Mesenchymal stem cell (in vitro differentiated cells and primary cell): Measurements from ENCODE around the gene PHRF1.
"Not testable (repeated sequence)": the region's sequence is repeated elsewhere in the genome, so short reads cannot be mapped to it uniquely, and the experiment has no call there.

Source experiments
- DNase-seq: peaks from one replicate; pipeline ENCODE4 v3.0.0-alpha.2; 2013
- H2AFZ ChIP-seq: one replicate; pipeline ENCODE4 v1.6.1; 2013; ENCODE audit warnings: low read depth, mild to moderate bottlenecking, control low read depth, inconsistent platforms, low read length, moderate library complexity
- H2AK5ac ChIP-seq: 2 replicates; pipeline ENCODE4 v1.6.1; 2013; ENCODE audit warnings: low read length, moderate library complexity, mild to moderate bottlenecking, inconsistent platforms; ENCODE audit not compliant: severe bottlenecking
- H2BK120ac ChIP-seq: one replicate; pipeline ENCODE4 v1.6.1; 2013; ENCODE audit warnings: low read depth, mild to moderate bottlenecking, inconsistent platforms, low read length, moderate library complexity
- H2BK12ac ChIP-seq, 2 experiments: one replicate each; pipeline ENCODE4 v1.6.1; 2013; ENCODE audit warnings: inconsistent platforms in 2 of 2, low read length in 2 of 2, mild to moderate bottlenecking in 2 of 2, moderate library complexity in 2 of 2, control low read depth in 1 of 2
- H2BK15ac ChIP-seq: one replicate; pipeline ENCODE4 v1.6.1; 2013; ENCODE audit warnings: mild to moderate bottlenecking, low read depth, inconsistent platforms; ENCODE audit not compliant: poor library complexity, severe bottlenecking
- H2BK5ac ChIP-seq: 2 replicates; pipeline ENCODE4 v1.6.1; 2013; ENCODE audit warnings: low read depth, mild to moderate bottlenecking, low read length, control low read depth, inconsistent platforms; ENCODE audit not compliant: poor library complexity, severe bottlenecking
- H3K14ac ChIP-seq, 2 experiments: one replicate each; pipeline ENCODE4 v1.6.1; 2013; ENCODE audit warnings: inconsistent platforms in 2 of 2, low read length in 2 of 2, control low read depth in 1 of 2, mild to moderate bottlenecking in 1 of 2, moderate library complexity in 1 of 2
- H3K18ac ChIP-seq, 2 experiments: one replicate each; pipeline ENCODE4 v1.6.1; 2013; ENCODE audit warnings: inconsistent platforms in 2 of 2, low read length in 2 of 2, control low read depth in 1 of 2, low read depth in 1 of 2, mild to moderate bottlenecking in 1 of 2
- H3K23ac ChIP-seq, 2 experiments: one replicate each; pipeline ENCODE4 v1.6.1; 2013; ENCODE audit warnings: inconsistent platforms in 2 of 2, low read length in 2 of 2, mild to moderate bottlenecking in 2 of 2, moderate library complexity in 2 of 2, control low read depth in 1 of 2
- H3K27ac ChIP-seq: 2 replicates; pipeline ENCODE4 v1.5.1; 2013; ENCODE audit warnings: mild to moderate bottlenecking, moderate library complexity, low read length, control low read depth, inconsistent platforms; ENCODE audit not compliant: poor library complexity, severe bottlenecking
- H3K27me3 ChIP-seq, 2 experiments: 2 replicates each; pipeline versions ENCODE4 v1.6.1 to v1.7.0; 2013; ENCODE audit warnings: low read length in 2 of 2, mild to moderate bottlenecking in 2 of 2, moderate library complexity in 2 of 2, control low read depth in 1 of 2, inconsistent platforms in 1 of 2; ENCODE audit not compliant: control insufficient read depth in 1 of 2, insufficient read depth in 1 of 2
- H3K36me3 ChIP-seq, 2 experiments: 2 replicates each; pipeline versions ENCODE4 v1.6.1 to v1.7.0; 2013; ENCODE audit warnings: low read length in 2 of 2, control low read depth in 1 of 2, inconsistent platforms in 1 of 2, low read depth in 1 of 2, mild to moderate bottlenecking in 1 of 2; ENCODE audit not compliant: insufficient read depth in 2 of 2, control insufficient read depth in 1 of 2
- H3K4ac ChIP-seq, 2 experiments: one replicate each; pipeline ENCODE4 v1.6.1; 2013; ENCODE audit warnings: inconsistent platforms in 2 of 2, low read length in 2 of 2, mild to moderate bottlenecking in 2 of 2, moderate library complexity in 2 of 2, control low read depth in 1 of 2, low read depth in 1 of 2
- H3K4me1 ChIP-seq: 2 replicates; pipeline ENCODE4 v1.6.1; 2013; ENCODE audit warnings: low read depth, low read length, control low read depth; ENCODE audit not compliant: control insufficient read depth, insufficient read depth
- H3K4me2 ChIP-seq: 2 replicates; pipeline ENCODE4 v1.6.1; 2013; ENCODE audit warnings: low read length, mild to moderate bottlenecking, inconsistent platforms; ENCODE audit not compliant: poor library complexity, severe bottlenecking
- H3K4me3 ChIP-seq, 2 experiments: 2 replicates each; pipeline versions ENCODE4 v1.5.1 to v1.7.0; 2013; ENCODE audit warnings: low read length in 2 of 2, mild to moderate bottlenecking in 2 of 2, control low read depth in 1 of 2, low read depth in 1 of 2; ENCODE audit not compliant: insufficient read depth in 1 of 2
- H3K79me1 ChIP-seq: replicated peaks from 2 replicates; pipeline ENCODE4 v1.6.1; 2013; ENCODE audit warnings: mild to moderate bottlenecking, control low read depth, low read length, inconsistent platforms; ENCODE audit not compliant: poor library complexity, severe bottlenecking
- H3K9ac ChIP-seq: 2 replicates; pipeline ENCODE4 v1.7.0; 2013; ENCODE audit warnings: mild to moderate bottlenecking, low read length, moderate library complexity
- H3K9me3 ChIP-seq: 2 replicates; pipeline ENCODE4 v1.7.0; 2013; ENCODE audit warnings: mild to moderate bottlenecking, low read length; ENCODE audit not compliant: control insufficient read depth
- H4K8ac ChIP-seq: one replicate; pipeline ENCODE4 v1.6.1; 2013; ENCODE audit warnings: inconsistent platforms, mild to moderate bottlenecking, low read length, moderate library complexity
- H4K91ac ChIP-seq: one replicate; pipeline ENCODE4 v1.6.1; 2013; ENCODE audit warnings: mild to moderate bottlenecking, low read length, inconsistent platforms
- WGBS: methylation state at CpG from one replicate; pipeline ENCODE4 v1.1.7; 2013; ENCODE audit warnings: mixed read lengths; 5-methylcytosine and 5-hydroxymethylcytosine counted together

PHRF1 gene

DNA sequence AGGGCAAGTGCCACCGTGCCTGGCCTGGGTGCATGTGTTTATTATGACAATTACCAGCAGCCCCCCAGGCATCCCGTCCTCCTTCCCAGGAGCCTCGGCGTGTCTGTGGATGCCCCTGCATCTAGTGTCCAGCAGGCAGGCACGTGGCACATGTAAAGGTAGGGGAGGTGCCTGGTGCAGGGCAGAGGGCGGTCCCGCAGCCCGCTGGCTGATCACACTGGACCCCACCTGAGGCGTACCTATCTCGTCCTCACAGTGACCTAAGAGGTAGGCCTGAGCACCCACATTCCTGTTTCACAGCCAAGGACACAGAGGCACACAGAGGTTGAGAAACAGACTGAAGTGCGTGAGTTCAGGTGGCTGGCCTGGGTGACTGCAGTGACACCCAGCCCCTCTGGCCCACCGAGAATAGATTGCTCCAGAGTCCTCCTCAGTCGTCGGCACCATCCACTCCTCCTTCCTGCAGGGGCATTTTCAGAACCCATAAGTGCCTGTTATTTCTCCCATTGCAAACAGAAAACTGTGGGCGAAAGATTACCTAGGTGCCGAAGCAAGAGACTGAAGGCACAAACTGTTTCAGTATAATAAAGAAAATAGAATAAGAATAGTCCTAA, 3.0 kb upstream of the PHRF1 start:
- no peak for DNase-seq
- no peak overlapping the region for H3K18ac ChIP-seq
- no peak overlapping the region for H3K23ac ChIP-seq
- 94% methylated on average over 14 of the region's 16 CpGs for WGBS
- H3K4me1 ChIP-seq: peaks cover 36% of the 10 kb centered on the region
- H3K4ac ChIP-seq: no peak overlapping the region
- no peak overlapping the region for H2BK12ac ChIP-seq
- H2BK120ac ChIP-seq: no peak overlapping the region
- H3K27ac ChIP-seq: no peak overlapping the region
- H4K8ac ChIP-seq: no peak overlapping the region
- H2AK5ac ChIP-seq: no peak overlapping the region
- H3K9me3 ChIP-seq: no peaks in the 10 kb centered on the region
- H2AFZ ChIP-seq: no peak overlapping the region
- H3K79me1 ChIP-seq: peaks cover 5% of the 10 kb centered on the region
- no peak overlapping the region for H3K9ac ChIP-seq
- no peak overlapping the region for H2BK15ac ChIP-seq
- peaks cover 0 to 4% of the 10 kb centered on the region in 2 experiments for H3K36me3 ChIP-seq
- H3K14ac ChIP-seq: no peak overlapping the region
- peaks cover 4 to 12% of the 10 kb centered on the region in 2 experiments for H3K27me3 ChIP-seq
- no peak overlapping the region for H3K4me3 ChIP-seq
- H3K4me2 ChIP-seq: no peak overlapping the region
- no peak overlapping the region for H4K91ac ChIP-seq
- H2BK5ac ChIP-seq: no peak overlapping the region

DNA sequence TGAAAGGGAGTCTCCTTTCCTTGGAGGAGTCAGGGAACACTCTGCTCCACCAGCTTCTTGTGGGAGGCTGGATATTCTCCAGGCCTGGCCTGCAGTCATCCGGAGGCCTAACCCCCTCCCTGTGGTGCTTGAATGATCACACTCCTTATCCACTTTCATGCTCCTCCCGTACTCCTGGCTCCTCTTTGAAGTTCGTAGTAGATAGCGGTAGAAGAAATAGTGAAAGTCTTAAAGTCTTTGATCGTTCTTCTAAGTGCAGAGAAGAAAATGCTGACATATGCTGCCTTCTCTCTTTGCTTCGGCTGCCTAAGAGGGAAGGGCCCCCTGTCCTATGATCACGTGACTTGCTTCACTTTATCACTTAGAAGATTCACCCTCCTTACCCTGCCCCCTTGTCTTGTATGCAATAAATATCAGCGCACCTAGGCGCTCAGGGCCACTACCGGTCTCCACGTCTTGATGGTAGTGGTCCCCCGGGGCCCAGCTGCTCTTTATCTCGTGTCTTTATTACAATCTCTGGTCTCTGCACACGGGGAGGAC, 2.2 kb upstream of the PHRF1 start:
- not testable (repeated sequence) for H2AK5ac ChIP-seq, H3K9me3 ChIP-seq, H2AFZ ChIP-seq, H3K79me1 ChIP-seq, H2BK120ac ChIP-seq, H3K4me2 ChIP-seq, H3K18ac ChIP-seq, H2BK12ac ChIP-seq, H3K9ac ChIP-seq, H4K91ac ChIP-seq, H3K4me3 ChIP-seq, H3K36me3 ChIP-seq, DNase-seq, H3K14ac ChIP-seq, H2BK5ac ChIP-seq, H3K27ac ChIP-seq, H3K4ac ChIP-seq, H2BK15ac ChIP-seq, H4K8ac ChIP-seq
- 52% methylated on average over 13 of the region's 14 CpGs for WGBS
- Histone ChIP-seq H3K4me1 (peaks cover 42% of the 10 kb centered on the region), H3K27me3 (peaks cover 4 to 12% of the 10 kb centered on the region in 2 experiments), H3K23ac (peak overlapping the region in 1 of 2 experiments; percentile 2)

DNA sequence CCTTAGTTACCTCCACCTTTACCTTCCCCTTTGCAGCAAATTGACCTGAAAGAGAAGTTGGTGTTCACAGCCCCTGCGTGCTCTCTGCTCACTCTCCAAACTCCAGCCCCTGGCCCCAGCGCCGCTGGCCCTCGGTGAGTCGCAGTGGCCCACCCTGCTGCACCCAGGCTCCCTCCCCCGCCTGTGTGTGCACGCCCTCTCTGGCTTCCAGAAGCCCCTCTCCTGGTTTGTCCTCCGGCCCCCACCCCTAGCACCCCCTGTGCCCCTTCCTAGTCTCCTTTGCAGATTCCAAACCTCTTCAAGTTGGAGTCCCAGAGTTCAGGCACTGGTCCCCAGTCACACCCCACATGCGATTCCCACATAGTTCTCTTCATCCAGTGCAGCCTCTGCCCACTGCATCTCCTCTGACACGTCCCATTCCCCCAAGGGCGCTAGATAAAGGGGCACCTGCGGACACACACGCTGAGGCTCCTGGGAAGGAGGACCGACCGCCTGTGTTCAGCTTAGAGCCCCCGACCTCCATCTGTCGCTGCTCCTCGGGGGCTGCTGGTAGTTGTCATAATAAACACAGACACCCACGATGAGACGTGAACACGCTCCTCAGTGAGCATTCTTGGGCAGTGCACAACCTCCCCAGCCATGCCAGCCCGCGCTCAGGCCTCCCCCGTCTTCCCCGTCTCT, 1.5 kb upstream of the PHRF1 start:
- H3K4me3 ChIP-seq: peak overlapping the region; percentile 73 to 83
- H3K4me1 ChIP-seq: peaks cover 42% of the 10 kb centered on the region
- H3K4me2 ChIP-seq: peak overlapping the region; percentile 85
- no peak overlapping the region for H4K8ac ChIP-seq
- H2BK15ac ChIP-seq: no peak overlapping the region
- H3K9ac ChIP-seq: peak overlapping the region; percentile 60
- no peak overlapping the region for H2BK5ac ChIP-seq
- H2BK120ac ChIP-seq: no peak overlapping the region
- no peak overlapping the region for H2AFZ ChIP-seq
- H3K4ac ChIP-seq: no peak overlapping the region
- H3K79me1 ChIP-seq: peaks cover 3% of the 10 kb centered on the region
- H2BK12ac ChIP-seq: no peak overlapping the region
- no peak overlapping the region for H4K91ac ChIP-seq
- no peak overlapping the region for H3K14ac ChIP-seq
- DNase-seq: no peak
- H2AK5ac ChIP-seq: no peak overlapping the region
- no peak overlapping the region for H3K27ac ChIP-seq
- H3K36me3 ChIP-seq: peaks cover 0 to 12% of the 10 kb centered on the region in 2 experiments
- WGBS: 43% methylated on average over 25 of the region's 25 CpGs
- peaks cover 4 to 7% of the 10 kb centered on the region in 2 experiments for H3K27me3 ChIP-seq
- peak overlapping the region in 1 of 2 experiments; percentile 2 for H3K23ac ChIP-seq
- no peak overlapping the region for H3K18ac ChIP-seq
- H3K9me3 ChIP-seq: no peaks in the 10 kb centered on the region

DNA sequence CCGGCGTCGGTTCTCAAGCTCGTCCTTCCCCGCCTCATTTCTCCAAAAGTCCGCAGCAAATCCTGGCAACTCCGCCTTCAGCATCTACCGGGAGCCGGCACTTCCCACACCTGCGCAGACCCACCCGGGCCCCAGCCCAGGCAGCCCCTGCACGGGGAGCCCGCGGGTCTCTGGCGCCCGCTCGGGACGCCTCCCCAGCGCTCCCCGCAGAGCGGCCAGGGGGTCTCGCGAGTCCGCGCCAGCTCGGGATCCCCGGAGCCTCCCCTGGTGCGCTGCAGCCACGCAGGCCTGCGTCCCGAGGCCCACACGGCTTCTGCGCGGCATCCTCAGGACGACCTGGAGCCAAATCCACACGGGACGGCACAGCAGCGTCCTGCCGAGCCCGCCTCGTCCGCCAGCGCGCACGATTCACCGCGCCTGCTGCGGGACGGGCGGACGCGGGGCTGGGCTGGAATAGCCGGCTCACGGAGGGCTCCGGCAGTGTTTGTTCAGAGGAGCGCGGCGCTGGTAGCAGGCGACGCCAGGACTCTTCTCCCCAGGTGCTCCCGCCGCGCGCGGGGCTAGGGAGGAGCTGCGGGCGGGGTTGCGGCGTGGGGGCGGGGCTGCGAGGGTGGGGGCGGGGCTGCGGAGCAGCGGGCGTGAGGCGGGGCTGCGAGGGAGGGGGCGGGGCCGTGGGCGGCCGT, 816 bp upstream of the PHRF1 start:
- H2BK5ac ChIP-seq: no peak overlapping the region
- H2AFZ ChIP-seq: peak overlapping the region; percentile 98
- H3K4me3 ChIP-seq: peak overlapping the region; percentile 73 to 83
- peaks cover 3% of the 10 kb centered on the region for H3K79me1 ChIP-seq
- peak overlapping the region in 1 of 2 experiments; percentile 83 for H3K4ac ChIP-seq
- peak overlapping the region; percentile 60 for H3K9ac ChIP-seq
- no peak overlapping the region for H2BK15ac ChIP-seq
- H2BK120ac ChIP-seq: no peak overlapping the region
- peak overlapping the region in 1 of 2 experiments; percentile 86 for H2BK12ac ChIP-seq
- H3K4me1 ChIP-seq: peaks cover 48% of the 10 kb centered on the region
- WGBS: 1% methylated on average over 54 of the region's 81 CpGs
- H3K14ac ChIP-seq: peak overlapping the region in 1 of 2 experiments; percentile 88
- peak overlapping the region; percentile 5 for H4K8ac ChIP-seq
- H3K23ac ChIP-seq: peak overlapping the region in 1 of 2 experiments; percentile 57
- H3K27me3 ChIP-seq: peaks cover 4 to 7% of the 10 kb centered on the region in 2 experiments
- H4K91ac ChIP-seq: peak overlapping the region; percentile 18
- no peak overlapping the region for H3K27ac ChIP-seq
- peak; percentile 55 for DNase-seq
- H3K18ac ChIP-seq: peak overlapping the region; percentile 60 to 92
- peak overlapping the region; percentile 85 for H3K4me2 ChIP-seq
- H2AK5ac ChIP-seq: no peak overlapping the region
- H3K36me3 ChIP-seq: peaks cover 0 to 12% of the 10 kb centered on the region in 2 experiments
- no peaks in the 10 kb centered on the region for H3K9me3 ChIP-seq
